ENCODE data around the gene ACTL10. TPM values are rescaled to one million over a fixed set of nuclear protein-coding genes. Genes with fewer than 3 reads are reported as not detected.

Gene ACTL10
- total and polyA plus RNA-seq, 2 of the 13 experiments (the other 11 are each of a cell fraction or from before 2014, with no cell fraction given), result not detected

- no peak for TF ChIP-seq THRA (CRISPR knock-in tag; IDR thresholded peaks at IDR 0.05; ENCODE audit: borderline replicate concordance)
- no peak for TF ChIP-seq NR1H2 (CRISPR knock-in tag; IDR thresholded peaks at IDR 0.05; ENCODE audit: borderline replicate concordance, low read depth)
- TF ChIP-seq NFE2L2 (IDR thresholded peaks at IDR 0.05; ENCODE audit: low read length), result no peak
- no peak for TF ChIP-seq ZNF10 (CRISPR knock-in tag; IDR thresholded peaks at IDR 0.05; ENCODE audit: borderline replicate concordance, low read depth)
- no peak for TF ChIP-seq ZNF557 (CRISPR knock-in tag; IDR thresholded peaks at IDR 0.05)
- 0 out of 2 replicates have a peak, but pooled peaks have one; percentile 35 for TF ChIP-seq SAFB2 (CRISPR knock-in tag; IDR thresholded peaks at IDR 0.05; ENCODE audit: borderline replicate concordance, low read depth)
- TF ChIP-seq THAP9 (CRISPR knock-in tag; IDR thresholded peaks at IDR 0.05; ENCODE audit: borderline replicate concordance), result no peak
- TF ChIP-seq HMG20A (CRISPR knock-in tag; IDR thresholded peaks at IDR 0.05; ENCODE audit: borderline replicate concordance), result no peak
- TF ChIP-seq ZFP91 (CRISPR knock-in tag; IDR thresholded peaks at IDR 0.05; ENCODE audit: borderline replicate concordance), result 0 out of 2 replicates have a peak, but pooled peaks have one; percentile 14
- TF ChIP-seq USF2 (IDR thresholded peaks at IDR 0.05; ENCODE audit: low read depth, low read length), result no peak
- no peak for TF ChIP-seq USF2 (CRISPR knock-in tag; IDR thresholded peaks at IDR 0.05; ENCODE audit: borderline replicate concordance)
- TF ChIP-seq SMARCC2 (IDR thresholded peaks at IDR 0.05), result no peak
- no peak for TF ChIP-seq ZNF142 (CRISPR knock-in tag; IDR thresholded peaks at IDR 0.05)
These were observed 27.2 kb downstream of the ACTL10 start (continued) for GRCh38 chr20:33693741-33694638.
